Measurements from ENCODE around the gene PDCD10. TPM values are rescaled to one million over a fixed set of nuclear protein-coding genes. Genes with fewer than 3 reads are reported as not detected.

The PDCD10 gene
- total RNA-seq, 1 donor from 2014 or later: 38.4 TPM

- H3K36me3 Mint-ChIP-seq (ENCODE audit: unreplicated experiment): no peaks in the 10 kb centered on the region
- no peak for DNase-seq (ENCODE audit: extremely low spot score, unreplicated experiment)
- TF ChIP-seq, protein P1, sequence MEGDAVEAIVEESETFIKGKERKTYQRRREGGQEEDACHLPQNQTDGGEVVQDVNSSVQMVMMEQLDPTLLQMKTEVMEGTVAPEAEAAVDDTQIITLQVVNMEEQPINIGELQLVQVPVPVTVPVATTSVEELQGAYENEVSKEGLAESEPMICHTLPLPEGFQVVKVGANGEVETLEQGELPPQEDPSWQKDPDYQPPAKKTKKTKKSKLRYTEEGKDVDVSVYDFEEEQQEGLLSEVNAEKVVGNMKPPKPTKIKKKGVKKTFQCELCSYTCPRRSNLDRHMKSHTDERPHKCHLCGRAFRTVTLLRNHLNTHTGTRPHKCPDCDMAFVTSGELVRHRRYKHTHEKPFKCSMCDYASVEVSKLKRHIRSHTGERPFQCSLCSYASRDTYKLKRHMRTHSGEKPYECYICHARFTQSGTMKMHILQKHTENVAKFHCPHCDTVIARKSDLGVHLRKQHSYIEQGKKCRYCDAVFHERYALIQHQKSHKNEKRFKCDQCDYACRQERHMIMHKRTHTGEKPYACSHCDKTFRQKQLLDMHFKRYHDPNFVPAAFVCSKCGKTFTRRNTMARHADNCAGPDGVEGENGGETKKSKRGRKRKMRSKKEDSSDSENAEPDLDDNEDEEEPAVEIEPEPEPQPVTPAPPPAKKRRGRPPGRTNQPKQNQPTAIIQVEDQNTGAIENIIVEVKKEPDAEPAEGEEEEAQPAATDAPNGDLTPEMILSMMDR (IDR thresholded peaks at IDR 0.05): no peak
- no peaks in the 10 kb centered on the region for H3K9me3 Mint-ChIP-seq (ENCODE audit: unreplicated experiment)
- no peaks in the 10 kb centered on the region for H3K4me1 Mint-ChIP-seq (ENCODE audit: unreplicated experiment)
- H3K4me3 Mint-ChIP-seq (ENCODE audit: unreplicated experiment): no peak overlapping the region
- H3K27me3 Mint-ChIP-seq (ENCODE audit: unreplicated experiment): peaks cover 24% of the 10 kb centered on the region
- no peak overlapping the region for H3K27ac Mint-ChIP-seq (ENCODE audit: unreplicated experiment)
Measured at GRCh38 chr3:167742338-167742737, 7.6 kb upstream of the PDCD10 start.

- Mint-ChIP-seq H3K36me3 (ENCODE audit: unreplicated experiment) (no peaks in the 10 kb centered on the region), H3K27me3 (ENCODE audit: unreplicated experiment) (peaks cover 23% of the 10 kb centered on the region), H3K27ac (ENCODE audit: unreplicated experiment) (no peak overlapping the region), H3K4me3 (ENCODE audit: unreplicated experiment) (no peak overlapping the region), H3K4me1 (ENCODE audit: unreplicated experiment) (no peaks in the 10 kb centered on the region), H3K9me3 (ENCODE audit: unreplicated experiment) (no peaks in the 10 kb centered on the region)
- TF ChIP-seq, protein P1 (IDR thresholded peaks at IDR 0.05): peak; percentile 58
- DNase-seq (ENCODE audit: extremely low spot score, unreplicated experiment): no peak
Measured at GRCh38 chr3:167740961-167741587, 6.4 kb upstream of the PDCD10 start.

DNA sequence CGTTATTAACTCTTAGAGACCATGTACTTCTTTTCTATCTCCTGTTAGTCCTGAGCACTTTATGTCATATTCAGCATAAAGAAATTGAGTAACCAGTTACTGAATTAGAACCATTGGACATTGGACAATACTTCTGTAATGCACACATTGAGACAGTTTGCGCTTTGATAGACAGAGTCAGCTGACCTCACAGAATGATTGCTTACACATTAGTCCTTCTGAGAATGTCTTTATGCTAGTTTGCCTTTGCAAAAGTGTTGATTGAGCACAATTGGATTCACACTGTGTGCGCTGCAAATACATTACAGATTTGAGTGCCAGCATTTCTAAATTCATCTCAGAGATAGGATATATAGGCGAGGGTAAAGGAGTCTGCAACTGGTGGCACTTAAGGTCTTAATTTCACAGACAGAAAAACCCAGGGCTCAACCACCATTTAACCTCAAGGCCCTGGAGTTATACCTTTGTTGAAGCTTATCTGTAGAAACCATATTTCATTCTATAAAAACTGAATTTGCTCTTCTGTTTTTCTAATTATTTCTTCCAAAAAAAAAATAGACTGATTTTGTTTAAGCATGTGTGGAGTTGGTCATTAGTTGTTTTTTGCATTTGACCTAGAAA, 4.6 kb upstream of the PDCD10 start:
- Mint-ChIP-seq H3K4me3 (ENCODE audit: unreplicated experiment) (no peak overlapping the region), H3K36me3 (ENCODE audit: unreplicated experiment) (no peaks in the 10 kb centered on the region), H3K27ac (ENCODE audit: unreplicated experiment) (no peak overlapping the region), H3K9me3 (ENCODE audit: unreplicated experiment) (no peaks in the 10 kb centered on the region), H3K4me1 (ENCODE audit: unreplicated experiment) (no peaks in the 10 kb centered on the region), H3K27me3 (ENCODE audit: unreplicated experiment) (peaks cover 21% of the 10 kb centered on the region)
- TF ChIP-seq, protein P1 (IDR thresholded peaks at IDR 0.05): no peak
- no peak for DNase-seq (ENCODE audit: extremely low spot score, unreplicated experiment)

DNA sequence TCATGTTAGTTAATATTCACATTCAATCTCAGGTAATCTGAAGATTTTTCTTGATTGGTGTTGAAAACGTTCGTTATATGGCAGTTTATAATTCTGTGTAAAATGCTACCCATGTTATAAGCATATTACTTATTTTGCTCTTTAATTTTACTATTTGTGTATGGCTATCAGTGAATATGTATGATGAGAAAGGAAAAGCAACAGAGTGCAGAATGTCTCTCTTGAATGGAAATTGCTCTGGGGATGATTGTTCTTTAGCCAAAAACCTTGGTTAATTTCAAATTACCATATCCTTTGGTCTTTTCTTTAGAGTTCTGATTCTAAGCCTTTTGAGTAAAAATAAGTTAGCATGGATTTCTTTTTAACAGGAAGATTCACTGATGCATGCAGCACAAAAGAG, 3.3 kb upstream of the PDCD10 start:
- Mint-ChIP-seq H3K36me3 (ENCODE audit: unreplicated experiment) (no peaks in the 10 kb centered on the region), H3K4me1 (ENCODE audit: unreplicated experiment) (no peaks in the 10 kb centered on the region), H3K9me3 (ENCODE audit: unreplicated experiment) (no peaks in the 10 kb centered on the region), H3K27ac (ENCODE audit: unreplicated experiment) (no peak overlapping the region), H3K4me3 (ENCODE audit: unreplicated experiment) (no peak overlapping the region), H3K27me3 (ENCODE audit: unreplicated experiment) (peaks cover 21% of the 10 kb centered on the region)
- TF ChIP-seq, protein P1 (IDR thresholded peaks at IDR 0.05): no peak
- no peak for DNase-seq (ENCODE audit: extremely low spot score, unreplicated experiment)

GRCh38 chr3:167736997-167737396, 2.3 kb upstream of the PDCD10 start:
- H3K4me3 Mint-ChIP-seq (ENCODE audit: unreplicated experiment): no peak overlapping the region
- DNase-seq (ENCODE audit: extremely low spot score, unreplicated experiment): no peak
- H3K9me3 Mint-ChIP-seq (ENCODE audit: unreplicated experiment): no peaks in the 10 kb centered on the region
- no peaks in the 10 kb centered on the region for H3K4me1 Mint-ChIP-seq (ENCODE audit: unreplicated experiment)
- H3K27me3 Mint-ChIP-seq (ENCODE audit: unreplicated experiment): peaks cover 21% of the 10 kb centered on the region
- H3K36me3 Mint-ChIP-seq (ENCODE audit: unreplicated experiment): no peaks in the 10 kb centered on the region
- no peak overlapping the region for H3K27ac Mint-ChIP-seq (ENCODE audit: unreplicated experiment)
- TF ChIP-seq, protein P1 (IDR thresholded peaks at IDR 0.05): no peak
